Measurements from ENCODE around the gene SPDYE18. TPM values are rescaled to one million over a fixed set of nuclear protein-coding genes. Genes with fewer than 3 reads are reported as not detected.
"Not testable (repeated sequence)": the region's sequence is repeated elsewhere in the genome, so short reads cannot be mapped to it uniquely, and the experiment has no call there.

Gene SPDYE18, protein sequence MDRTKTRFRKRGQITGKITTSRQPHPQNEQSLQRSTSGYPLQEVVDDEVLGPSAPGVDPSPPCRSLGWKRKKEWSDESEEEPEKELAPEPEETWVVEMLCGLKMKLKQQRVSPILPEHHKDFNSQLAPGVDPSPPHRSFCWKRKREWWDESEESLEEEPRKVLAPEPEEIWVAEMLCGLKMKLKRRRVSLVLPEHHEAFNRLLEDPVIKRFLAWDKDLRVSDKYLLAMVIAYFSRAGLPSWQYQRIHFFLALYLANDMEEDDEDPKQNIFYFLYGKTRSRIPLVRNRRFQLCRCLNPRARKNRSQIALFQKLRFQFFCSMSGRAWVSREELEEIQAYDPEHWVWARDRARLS
- total RNA-seq (2014; rRNA removed; shearing (Covaris generic)) = not detected in 2 replicates

GRCh38 chr7:77062557-77062956, at the start of gene SPDYE18:
SPDYE18 (minus strand) TSS chr7:77062558; CDS start chr7:77060512, 2,046 bp downstream.
- DNase-seq (ENCODE audit: low spot score); in situ Hi-C loops (cut with HindIII; ENCODE audit: low sequenced_read_pairs): not testable (repeated sequence)

DNA sequence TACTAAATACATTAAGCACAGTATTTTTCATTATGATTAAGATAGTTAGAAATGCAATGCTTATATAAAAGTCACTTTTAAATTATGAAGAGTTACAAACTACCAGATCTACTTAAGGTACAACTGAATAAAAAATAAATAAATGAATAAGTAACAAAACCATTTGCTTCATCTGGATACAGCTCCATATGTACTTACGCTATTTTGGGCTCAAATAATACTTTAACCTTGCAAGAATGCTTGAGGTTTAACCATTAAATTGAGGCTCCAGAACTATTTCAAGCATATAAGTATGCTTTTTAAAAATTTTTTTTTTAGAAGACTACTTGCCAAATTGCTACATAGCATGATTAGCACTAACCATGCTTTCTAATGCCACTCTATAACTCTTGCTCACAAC, 46.0 kb upstream of the SPDYE18 start:
- in situ Hi-C loops (cut with HindIII; ENCODE audit: low sequenced_read_pairs) = not testable (repeated sequence)

DNA sequence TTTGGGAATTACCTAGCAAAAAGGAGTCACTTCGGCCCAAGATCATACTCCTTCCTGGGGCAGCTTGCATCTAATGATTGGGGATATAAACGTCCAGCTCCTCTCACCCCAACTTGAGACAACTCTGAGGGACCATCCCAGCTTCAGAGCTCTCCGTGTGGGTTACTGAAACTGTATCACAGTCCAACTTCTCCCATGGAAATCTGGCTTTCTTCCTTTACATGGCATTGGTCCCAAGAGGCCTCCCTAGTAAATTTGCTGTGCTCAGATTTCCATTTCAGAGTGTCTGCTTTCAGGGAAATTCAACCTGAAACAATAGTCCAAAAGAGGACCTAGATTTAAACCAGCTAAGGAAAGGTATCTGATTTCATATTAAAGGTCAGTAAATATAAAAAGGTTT, 45.3 kb upstream of the SPDYE18 start:
- DNase-seq (ENCODE audit: low spot score); in situ Hi-C loops (cut with HindIII; ENCODE audit: low sequenced_read_pairs): not testable (repeated sequence)

More for the DNA sequence above, 46.0 kb upstream of the SPDYE18 start:
- DNase-seq (ENCODE audit: low spot score) = not testable (repeated sequence)

- in situ Hi-C loops (cut with HindIII; ENCODE audit: low sequenced_read_pairs); DNase-seq (ENCODE audit: low spot score): not testable (repeated sequence)
These were observed 43.5 kb upstream of the SPDYE18 start for GRCh38 chr7:77105904-77106303.

DNA sequence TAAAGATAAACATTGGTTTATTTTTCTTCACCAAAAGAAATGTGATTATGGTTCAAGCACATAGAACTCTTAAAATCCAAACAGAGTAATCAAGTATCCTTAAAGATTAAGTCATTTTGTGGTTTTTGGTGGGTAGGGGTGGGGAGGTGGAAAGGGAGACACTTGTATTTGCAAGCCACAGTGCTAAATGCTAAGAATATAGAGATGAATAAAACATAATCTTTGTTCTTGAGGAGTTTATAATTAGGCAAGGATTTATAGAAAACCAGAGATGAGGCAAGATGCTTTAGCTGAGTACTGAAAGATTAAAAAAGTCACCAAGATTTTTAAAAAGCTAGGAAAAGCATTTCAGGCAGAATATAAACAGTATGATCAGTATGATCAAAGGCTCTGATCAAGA, 40.3 kb upstream of the SPDYE18 start:
- not testable (repeated sequence) for DNase-seq (ENCODE audit: low spot score)

GRCh38 chr7:77101187-77101586, 38.8 kb upstream of the SPDYE18 start:
- in situ Hi-C loops (cut with HindIII; ENCODE audit: low sequenced_read_pairs) = not testable (repeated sequence)

More for the DNA sequence above, 40.3 kb upstream of the SPDYE18 start:
- in situ Hi-C loops (cut with HindIII; ENCODE audit: low sequenced_read_pairs) = not testable (repeated sequence)

GRCh38 chr7:77100501-77100900, 38.1 kb upstream of the SPDYE18 start:
- in situ Hi-C loops (cut with HindIII; ENCODE audit: low sequenced_read_pairs) = not testable (repeated sequence)

More at GRCh38 chr7:77101187-77101586, 38.8 kb upstream of the SPDYE18 start:
- DNase-seq (ENCODE audit: low spot score) = not testable (repeated sequence)

GRCh38 chr7:77092301-77092700, 29.9 kb upstream of the SPDYE18 start:
- DNase-seq (ENCODE audit: low spot score) = not testable (repeated sequence)

More at GRCh38 chr7:77100501-77100900, 38.1 kb upstream of the SPDYE18 start:
- not testable (repeated sequence) for DNase-seq (ENCODE audit: low spot score)

DNA sequence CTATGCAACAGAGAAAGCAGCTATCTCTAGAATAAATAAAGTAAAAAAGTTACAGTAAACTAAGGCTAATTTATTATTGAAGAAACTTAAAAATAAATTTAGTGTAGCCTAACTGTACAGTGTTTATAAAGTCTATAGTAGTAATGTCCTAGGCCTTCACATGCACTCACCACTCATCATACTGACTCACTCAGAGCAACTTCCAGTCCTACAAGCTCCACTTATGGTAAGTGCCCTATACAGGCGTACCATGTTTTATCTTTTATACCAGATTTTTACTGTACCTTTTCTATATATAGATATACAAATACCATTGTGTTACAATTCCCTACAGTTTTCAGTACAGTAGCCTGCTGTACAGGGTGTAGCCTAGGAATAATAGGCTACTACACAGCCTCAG, 19.8 kb upstream of the SPDYE18 start:
- in situ Hi-C loops (cut with HindIII; ENCODE audit: low sequenced_read_pairs) = not testable (repeated sequence)

More at GRCh38 chr7:77092301-77092700, 29.9 kb upstream of the SPDYE18 start:
- in situ Hi-C loops (cut with HindIII; ENCODE audit: low sequenced_read_pairs) = not testable (repeated sequence)

DNA sequence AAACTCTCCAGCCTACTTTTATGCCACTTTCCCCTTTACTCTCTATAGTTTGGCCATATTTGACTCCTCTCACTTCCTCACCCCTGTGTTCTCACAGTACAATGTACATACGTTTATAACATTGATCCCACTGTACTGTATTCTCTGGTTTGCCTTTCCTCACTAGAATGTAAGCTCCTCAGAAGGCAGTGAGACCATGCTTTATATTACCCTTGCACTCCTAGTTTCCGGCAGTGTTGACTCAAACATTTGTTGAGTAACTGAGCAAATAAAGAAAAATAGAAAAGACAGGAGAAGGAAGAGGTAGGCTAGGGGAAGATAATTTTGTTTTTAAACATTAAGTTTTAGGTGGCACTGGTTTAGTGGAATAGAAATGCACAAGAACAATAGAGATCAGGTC, 17.9 kb upstream of the SPDYE18 start:
- in situ Hi-C loops (cut with HindIII; ENCODE audit: low sequenced_read_pairs); DNase-seq (ENCODE audit: low spot score): not testable (repeated sequence)

More for the DNA sequence above, 19.8 kb upstream of the SPDYE18 start:
- not testable (repeated sequence) for DNase-seq (ENCODE audit: low spot score)

GRCh38 chr7:77079624-77080023, 17.3 kb upstream of the SPDYE18 start:
- DNase-seq (ENCODE audit: low spot score); in situ Hi-C loops (cut with HindIII; ENCODE audit: low sequenced_read_pairs): not testable (repeated sequence)

DNA sequence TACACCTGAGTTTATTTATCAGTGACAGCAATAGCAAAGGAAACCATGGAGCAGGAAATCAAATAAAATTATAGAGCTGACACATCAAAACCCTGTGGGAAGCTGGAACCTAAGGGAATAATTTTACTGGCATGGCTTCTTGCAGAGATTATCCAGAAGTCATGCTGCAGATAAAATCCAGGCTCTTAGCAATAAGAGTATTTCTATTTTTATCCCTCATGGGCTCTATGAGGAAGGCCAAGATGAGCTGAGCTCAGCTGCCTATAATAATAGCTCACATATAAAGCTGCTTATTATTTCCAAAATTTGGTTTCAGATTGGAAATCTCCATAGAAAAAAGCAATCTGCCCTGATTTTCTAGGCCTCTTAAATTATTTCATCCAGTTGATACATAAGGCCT, 16.8 kb upstream of the SPDYE18 start:
- DNase-seq (ENCODE audit: low spot score); in situ Hi-C loops (cut with HindIII; ENCODE audit: low sequenced_read_pairs): not testable (repeated sequence)

- DNase-seq (ENCODE audit: low spot score); in situ Hi-C loops (cut with HindIII; ENCODE audit: low sequenced_read_pairs): not testable (repeated sequence)
These were observed 14.7 kb upstream of the SPDYE18 start for GRCh38 chr7:77077060-77077459.

DNA sequence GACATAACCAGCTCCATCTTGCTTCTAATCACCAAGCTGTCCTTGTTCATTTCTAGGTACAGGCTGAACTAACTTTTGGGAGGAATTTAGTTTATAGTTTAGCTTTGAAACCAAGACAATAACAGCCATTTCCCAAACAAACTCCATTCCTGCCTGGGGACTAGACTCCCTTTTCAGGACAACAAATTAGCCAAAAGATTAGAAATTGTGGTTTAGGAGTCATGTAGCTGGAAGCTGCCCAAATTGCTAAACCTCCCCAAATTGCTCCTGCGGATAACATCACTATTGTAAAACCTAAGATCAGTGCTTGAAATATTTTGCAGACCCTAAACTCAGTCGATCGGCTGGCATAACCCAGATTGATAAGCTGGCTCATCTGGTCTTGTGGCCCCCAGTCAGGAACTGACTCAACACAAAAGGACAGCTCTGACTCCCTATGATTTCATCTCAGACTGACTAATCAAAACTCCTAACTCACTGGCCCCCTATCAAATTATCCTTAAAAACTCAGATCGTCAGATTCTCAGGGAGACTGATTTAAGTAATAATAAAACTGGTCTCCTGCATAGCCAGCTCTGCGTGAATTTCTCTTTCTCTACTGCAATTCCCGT, 12.5 kb upstream of the SPDYE18 start:
- DNase-seq (ENCODE audit: low spot score); in situ Hi-C loops (cut with HindIII; ENCODE audit: low sequenced_read_pairs): not testable (repeated sequence)

- in situ Hi-C loops (cut with HindIII; ENCODE audit: low sequenced_read_pairs); DNase-seq (ENCODE audit: low spot score): not testable (repeated sequence)
These were observed 8.8 kb upstream of the SPDYE18 start for GRCh38 chr7:77071108-77071507.

- in situ Hi-C loops (cut with HindIII; ENCODE audit: low sequenced_read_pairs); DNase-seq (ENCODE audit: low spot score): not testable (repeated sequence)
These were observed 3.5 kb upstream of the SPDYE18 start for GRCh38 chr7:77065869-77066268.

- in situ Hi-C loops (cut with HindIII; ENCODE audit: low sequenced_read_pairs); DNase-seq (ENCODE audit: low spot score): not testable (repeated sequence)
These were observed 1.4 kb upstream of the SPDYE18 start for GRCh38 chr7:77063732-77064131.

- in situ Hi-C loops (cut with HindIII; ENCODE audit: low sequenced_read_pairs); DNase-seq (ENCODE audit: low spot score): not testable (repeated sequence)
These were observed 30.1 kb downstream of the SPDYE18 start, which contains the start of gene SPDYE17 for GRCh38 chr7:77032261-77032660. SPDYE17 (minus strand) TSS chr7:77032361; CDS start chr7:77030570, 1,791 bp downstream.

GRCh38 chr7:77026349-77026748, 36.0 kb downstream of the SPDYE18 start:
- in situ Hi-C loops (cut with HindIII; ENCODE audit: low sequenced_read_pairs); DNase-seq (ENCODE audit: low spot score): not testable (repeated sequence)
